ENCODE data around the gene ALDH1B1.
"Not testable (repeated sequence)": the region's sequence is repeated elsewhere in the genome, so short reads cannot be mapped to it uniquely, and the experiment has no call there.

ALDH1B1 gene

DNA sequence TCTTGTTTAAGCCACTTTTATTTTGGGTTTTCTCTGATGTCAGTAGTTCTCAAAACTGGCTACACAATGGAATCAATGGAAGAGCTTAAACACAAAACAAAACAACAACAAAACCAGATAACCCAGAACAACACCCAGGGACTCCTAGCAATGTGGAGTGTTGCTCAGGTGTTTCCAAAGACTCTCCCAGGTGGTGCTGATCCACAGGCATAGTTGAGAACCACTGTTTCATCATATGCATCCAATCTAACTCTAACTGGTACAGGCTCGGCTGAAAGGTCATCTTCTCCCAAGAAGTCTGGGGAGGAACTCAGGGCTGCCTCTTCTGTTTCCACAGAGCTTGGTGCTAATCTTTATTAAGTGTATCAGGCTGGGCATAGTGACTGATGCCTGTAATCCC lies 5.4 kb upstream of the ALDH1B1 start:
- no peak for DNase-seq (ENCODE audit: low read depth in 2 of 2)

DNA sequence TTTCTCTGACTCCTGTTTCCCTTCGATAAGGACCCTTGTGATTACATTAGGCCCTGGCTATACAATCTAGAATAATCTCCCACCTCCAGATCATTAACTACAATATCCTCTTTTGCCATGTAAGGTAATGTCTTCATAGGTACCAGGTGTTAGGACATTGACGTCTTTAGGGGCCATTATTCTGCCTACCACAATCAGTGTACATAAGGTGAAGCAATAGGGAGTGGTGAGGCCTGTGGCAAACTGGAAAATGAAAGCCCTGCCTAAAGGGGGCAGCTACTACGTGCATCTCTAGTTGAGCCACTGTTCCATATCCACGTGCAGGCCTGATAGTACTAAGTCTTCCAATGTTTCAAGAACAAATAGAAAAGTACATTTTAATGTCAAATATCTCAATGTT lies 4.8 kb upstream of the ALDH1B1 start:
- no peak for DNase-seq (ENCODE audit: low read depth in 2 of 2)

DNA sequence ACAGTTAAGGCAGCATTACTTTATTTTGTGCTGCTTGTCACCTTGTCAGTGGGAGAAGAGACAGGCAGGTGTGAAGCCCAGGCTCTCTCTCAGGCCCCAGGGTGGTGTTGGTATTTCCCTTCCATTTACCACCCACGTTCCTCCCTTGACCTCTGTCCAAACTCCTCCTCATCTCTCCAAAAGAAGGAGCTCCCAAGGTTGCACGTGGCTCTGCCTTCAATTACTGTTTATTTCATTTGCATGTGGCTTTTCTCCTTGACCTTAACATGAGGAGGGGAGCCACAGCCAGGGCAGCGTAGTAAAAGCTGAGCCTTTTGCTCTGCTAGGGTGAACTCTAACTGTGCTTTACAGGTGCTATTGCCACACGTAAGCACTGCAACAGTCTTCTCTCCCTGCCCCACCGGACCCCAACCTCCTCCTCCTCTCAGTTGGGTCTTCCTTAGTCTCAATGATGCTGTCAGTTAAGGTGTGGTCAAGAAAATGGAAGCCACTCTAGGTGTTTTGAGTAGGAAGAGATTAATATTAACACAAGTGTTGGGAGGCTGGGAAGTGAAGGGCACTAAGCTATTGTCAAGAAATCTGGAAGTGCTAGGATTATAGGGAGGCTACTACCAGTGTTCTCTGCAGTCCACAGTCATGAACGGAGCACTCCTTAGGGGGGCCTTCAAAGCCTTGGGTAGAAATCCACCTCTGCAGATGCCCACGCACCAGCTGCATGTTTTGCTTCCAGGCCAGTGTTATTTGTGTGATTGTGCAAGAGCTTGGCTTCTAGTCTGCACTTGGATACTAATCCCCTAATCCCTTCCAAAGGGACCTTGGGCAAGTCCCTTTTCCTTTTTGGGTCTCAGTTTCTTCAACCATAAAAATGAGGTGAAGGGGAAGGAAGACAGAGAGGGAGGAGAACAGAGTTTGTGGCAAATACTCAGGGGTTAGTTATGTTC lies 3.9 kb upstream of the ALDH1B1 start:
- DNase-seq (ENCODE audit: low read depth in 2 of 2) = no peak

DNA sequence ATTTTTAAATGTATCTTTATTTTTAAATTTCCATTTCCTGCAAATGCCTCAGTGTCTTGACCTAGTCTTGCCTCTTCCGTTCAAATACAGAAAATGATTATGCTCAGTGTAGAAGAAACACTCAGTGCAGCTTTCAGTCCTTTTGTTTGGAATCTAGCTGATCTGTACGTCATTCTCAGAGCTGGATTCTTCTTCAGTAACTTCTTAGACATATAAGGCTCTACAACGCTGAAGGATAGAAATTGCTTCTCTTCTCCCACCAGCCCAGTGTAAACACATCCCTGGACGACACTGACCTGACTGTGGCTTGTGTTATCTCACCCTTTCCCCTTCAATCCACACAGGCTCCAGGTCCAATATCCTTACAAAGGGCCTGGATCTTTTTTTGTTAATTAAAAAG lies 3.2 kb upstream of the ALDH1B1 start:
- DNase-seq (ENCODE audit: low read depth in 2 of 2) = no peak

DNA sequence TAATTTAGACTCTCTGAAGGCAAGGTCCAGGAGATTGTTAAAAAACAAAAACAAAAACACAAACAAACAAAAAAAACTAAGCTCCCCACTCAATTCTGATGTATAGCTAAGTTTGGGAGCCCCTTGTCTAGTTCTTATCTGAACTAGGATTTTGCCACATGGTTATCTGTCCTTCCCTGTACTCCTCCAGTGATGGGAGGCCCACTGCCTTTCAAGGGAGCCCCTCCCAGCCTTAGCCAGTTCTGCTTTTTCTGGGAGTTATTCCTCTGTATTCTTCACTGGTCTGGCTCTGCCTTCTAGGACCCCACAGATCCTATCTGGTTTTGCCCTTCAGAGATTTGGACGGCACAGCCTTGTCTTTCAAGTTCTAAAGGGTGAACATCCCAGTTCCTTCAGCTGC lies 2.1 kb upstream of the ALDH1B1 start:
- no peak for DNase-seq (ENCODE audit: low read depth in 2 of 2)

DNA sequence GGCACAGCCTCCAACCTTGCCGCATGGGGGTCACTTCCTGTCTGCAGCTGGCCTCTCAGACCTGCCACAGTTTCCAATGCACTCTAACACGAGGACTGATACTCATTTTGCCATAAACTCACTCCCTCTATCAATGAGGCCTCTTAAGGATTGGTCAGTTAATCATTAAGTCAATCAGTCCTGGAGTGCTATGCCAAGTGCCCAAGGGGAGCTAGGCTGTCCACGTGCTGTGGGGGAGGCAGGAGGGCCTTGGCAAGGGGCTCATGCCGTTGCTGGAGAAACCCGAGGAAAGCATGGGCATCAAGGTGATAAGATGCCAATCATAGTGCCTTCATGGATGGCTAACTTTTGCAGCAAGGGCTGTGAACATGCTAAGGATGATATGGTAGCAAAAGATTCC lies 1.7 kb upstream of the ALDH1B1 start:
- no peak for DNase-seq (ENCODE audit: low read depth in 2 of 2)

DNA sequence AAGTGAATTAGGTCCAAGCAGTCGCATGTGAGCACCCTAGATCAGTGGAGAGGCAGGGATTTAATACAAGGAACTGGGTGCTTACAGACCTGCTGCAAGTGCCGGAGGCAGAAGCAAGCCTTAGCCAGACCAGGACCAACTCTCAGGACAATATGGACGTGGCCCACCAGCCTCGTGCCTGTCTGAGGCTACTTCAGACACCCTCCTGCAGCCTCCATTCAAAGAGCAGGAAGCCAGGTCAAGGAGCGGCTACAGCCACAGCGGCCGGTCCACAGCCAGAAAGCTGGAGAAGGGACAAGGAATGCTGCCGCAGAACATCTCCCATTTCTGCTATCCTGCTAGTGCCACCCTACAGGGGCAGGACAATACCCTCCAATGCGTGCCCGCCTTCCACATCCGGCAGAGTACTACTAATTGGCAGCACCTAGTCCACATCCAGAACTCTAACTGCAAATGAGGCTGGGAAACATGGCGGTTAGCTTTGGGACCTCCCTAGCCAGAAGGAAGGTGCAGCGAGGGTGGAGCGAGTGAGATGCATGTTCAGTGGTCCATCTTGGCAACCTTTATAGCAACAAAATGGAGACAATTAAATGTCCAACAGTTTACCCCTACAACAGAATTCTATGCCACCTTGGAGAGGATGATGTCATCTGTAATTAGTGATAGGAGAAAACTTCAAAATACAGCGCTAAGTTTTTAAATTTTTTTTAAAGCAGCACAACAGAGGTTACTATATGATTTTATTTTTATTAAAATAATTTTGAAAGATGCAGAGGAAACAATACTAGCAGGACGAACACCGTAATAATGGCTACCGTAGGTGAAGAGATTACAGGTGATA lies 1.0 kb upstream of the ALDH1B1 start:
- no peak for DNase-seq (ENCODE audit: low read depth in 2 of 2)

DNA sequence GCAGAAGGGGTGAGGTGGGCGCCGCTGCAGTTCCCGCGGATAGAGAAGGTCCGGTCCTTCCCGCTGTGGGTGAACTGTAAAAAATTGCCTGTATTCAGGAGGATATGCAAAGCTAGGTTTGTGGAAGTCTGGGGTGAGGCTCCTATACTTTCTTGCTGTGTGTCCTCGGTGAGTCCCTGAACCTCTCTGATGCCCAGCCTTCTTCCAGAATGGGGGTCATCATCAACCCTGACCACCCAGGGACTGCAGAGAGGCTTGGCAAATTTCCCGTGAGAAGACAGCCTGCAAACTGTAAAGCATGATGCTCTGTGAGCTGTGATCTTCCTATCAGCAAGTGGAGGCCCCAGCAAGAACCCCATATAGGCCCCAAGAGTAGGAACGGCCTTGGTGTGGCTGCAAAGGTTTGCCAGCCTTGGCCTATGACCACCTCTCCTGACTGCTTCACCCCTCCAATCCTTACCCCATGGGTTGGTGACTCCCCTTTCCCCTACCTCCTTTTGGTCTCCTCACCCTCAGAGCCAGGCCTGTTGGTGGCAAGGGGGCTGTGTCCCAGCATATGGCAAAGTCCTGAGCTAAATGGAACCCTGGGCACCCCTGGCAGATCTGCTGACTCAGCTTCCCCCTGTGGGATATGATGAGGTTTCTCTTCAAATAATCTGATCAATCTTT lies 760 bp downstream of the ALDH1B1 start:
- DNase-seq (ENCODE audit: low read depth in 2 of 2) = no peak

DNA sequence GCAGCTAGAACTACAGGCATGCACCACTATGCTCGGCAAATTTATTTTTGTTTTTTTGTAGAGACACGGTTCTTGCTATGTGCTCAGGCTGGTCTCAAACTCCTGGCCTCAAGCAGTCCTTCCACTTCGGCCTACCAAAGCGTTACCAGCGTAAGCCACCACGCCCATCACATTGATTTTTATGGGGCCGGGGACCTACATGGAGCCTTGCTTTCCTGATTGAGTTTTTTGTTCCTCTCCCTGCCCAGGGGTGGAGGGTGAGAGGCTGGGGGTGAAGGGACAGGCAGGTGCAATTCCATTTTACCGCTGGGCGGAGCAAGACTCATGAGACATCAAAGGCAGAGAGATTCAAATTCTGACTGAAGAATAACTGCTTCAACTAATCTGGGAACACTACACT lies 1.9 kb downstream of the ALDH1B1 start:
- DNase-seq (ENCODE audit: low read depth in 2 of 2) = no peak

DNA sequence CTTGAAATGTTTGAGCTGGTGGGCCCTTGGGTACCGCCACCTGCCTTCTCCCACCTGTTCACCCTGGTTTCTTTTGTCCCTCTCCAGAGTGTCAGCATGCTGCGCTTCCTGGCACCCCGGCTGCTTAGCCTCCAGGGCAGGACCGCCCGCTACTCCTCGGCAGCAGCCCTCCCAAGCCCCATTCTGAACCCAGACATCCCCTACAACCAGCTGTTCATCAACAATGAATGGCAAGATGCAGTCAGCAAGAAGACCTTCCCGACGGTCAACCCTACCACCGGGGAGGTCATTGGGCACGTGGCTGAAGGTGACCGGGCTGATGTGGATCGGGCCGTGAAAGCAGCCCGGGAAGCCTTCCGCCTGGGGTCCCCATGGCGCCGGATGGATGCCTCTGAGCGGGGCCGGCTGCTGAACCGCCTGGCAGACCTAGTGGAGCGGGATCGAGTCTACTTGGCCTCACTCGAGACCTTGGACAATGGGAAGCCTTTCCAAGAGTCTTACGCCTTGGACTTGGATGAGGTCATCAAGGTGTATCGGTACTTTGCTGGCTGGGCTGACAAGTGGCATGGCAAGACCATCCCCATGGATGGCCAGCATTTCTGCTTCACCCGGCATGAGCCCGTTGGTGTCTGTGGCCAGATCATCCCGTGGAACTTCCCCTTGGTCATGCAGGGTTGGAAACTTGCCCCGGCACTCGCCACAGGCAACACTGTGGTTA lies 3.3 kb downstream of the ALDH1B1 start:
- no peak for DNase-seq (ENCODE audit: low read depth in 2 of 2)

DNA sequence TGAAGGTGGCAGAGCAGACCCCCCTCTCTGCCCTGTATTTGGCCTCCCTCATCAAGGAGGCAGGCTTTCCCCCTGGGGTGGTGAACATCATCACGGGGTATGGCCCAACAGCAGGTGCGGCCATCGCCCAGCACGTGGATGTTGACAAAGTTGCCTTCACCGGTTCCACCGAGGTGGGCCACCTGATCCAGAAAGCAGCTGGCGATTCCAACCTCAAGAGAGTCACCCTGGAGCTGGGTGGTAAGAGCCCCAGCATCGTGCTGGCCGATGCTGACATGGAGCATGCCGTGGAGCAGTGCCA lies 3.8 kb downstream of the ALDH1B1 start:
- no peak for DNase-seq (ENCODE audit: low read depth in 2 of 2)

DNA sequence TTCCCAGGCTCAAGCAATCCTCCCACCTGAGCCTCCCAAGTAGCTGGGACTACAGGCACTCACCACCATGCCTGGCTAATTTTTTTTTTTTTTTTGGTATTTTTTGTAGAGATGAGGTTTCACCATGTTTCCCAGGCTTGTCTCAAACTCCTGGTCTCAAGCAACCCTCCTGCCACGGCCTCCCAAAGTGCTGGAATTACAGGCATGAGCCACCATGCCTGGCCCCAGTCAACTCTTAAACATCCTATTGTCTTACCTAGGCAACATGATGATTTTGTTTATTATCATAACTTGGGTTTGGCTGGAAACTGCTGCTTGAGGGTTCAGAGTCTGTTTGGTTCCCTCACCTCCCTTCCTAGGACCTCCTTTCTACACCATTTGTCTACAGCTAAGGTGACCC lies 6.7 kb downstream of the ALDH1B1 start:
- DNase-seq (ENCODE audit: low read depth in 2 of 2) = not testable (repeated sequence)

DNA sequence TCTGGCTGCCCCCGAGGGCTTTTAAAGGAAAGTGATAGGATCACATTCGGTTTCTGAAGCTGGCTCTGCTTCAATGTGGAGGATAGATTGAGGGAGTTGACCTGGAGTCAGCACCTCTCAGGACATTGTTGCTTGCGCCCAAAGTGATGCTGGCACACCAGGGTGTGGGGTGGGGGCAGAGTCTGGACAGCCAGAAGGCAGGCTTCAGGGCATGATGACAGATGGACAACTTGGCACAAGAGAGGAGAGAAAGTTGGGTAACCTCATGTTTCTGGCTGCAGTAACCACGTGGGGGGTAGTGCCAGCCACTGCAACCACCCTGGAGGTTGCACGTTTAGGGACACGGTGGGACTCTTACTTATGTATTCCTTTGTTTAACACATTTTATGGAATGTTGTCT lies 9.5 kb downstream of the ALDH1B1 start:
- no peak for DNase-seq (ENCODE audit: low read depth in 2 of 2)

DNA sequence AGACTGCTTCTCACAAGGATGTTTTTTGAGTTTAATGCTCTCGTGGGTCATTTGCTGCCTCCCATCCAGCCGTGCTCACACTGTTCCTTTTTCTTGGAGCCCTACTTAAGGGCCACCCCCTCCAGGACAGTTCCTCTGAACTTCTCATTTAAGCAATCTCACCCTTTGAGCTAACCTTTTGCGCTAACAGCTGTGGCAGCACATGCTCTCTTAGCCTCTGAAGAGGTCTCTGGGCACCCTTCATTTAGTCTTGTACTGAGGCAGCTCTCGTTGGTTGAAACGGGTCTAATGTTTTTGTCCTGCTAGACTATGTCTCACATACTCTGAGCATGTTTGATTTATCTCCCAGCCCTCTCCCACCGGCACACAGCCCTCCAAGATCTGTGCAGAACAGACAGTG lies 11.8 kb downstream of the ALDH1B1 start:
- DNase-seq (ENCODE audit: low read depth in 2 of 2) = no peak

DNA sequence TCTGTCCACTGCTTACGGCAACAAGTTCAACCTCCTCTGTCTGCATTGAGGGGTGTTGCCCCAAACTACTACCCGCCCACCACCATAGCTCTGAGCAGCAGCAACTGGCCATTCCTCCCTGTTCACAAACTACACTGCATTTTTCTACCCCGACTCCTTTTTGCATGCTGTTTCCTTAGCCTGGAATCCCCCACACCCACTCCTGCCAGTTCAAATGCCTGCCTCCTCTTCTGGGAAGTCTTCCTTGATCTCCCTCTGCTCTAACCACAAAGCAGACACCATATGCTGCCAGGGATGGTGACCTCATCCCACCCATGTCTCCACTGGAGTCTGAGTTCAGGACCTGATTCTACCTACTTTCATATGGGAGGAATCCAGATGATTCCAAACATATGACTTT lies 13.3 kb downstream of the ALDH1B1 start:
- DNase-seq (ENCODE audit: low read depth in 2 of 2) = no peak

DNA sequence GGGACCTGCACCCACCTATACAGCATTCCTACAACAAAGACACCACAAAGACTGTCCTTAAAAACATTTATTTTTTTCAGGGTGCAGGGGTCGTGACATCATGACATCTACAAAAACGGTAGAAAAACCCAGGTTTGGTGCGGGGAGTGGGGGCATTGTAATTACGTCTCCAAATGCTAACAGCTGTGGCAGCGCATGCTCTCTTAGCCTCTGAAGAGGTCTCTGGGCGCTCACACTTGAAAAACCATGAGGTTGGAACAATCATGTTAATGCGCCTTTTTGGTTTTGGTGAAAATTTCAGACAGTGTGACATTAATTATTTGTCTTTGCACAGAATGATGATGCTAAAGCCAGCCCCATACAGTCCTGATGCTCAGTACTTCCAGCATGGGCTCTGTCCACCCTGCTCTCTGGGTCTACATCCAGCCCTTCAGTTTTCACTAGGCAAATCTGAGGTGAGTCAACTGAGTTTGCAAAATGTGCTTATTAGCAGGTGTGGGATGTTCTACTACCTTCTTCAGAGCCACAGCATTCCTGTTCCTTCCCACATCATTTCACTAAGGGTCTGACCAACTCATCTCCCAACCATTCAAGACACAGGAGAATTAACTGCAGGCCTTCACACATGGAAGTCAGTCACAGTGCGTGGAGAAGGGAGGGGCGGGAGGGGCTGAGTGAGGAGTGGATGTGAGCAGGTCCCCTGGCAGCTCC lies 14.1 kb downstream of the ALDH1B1 start:
- DNase-seq (ENCODE audit: low read depth in 2 of 2) = no peak

DNA sequence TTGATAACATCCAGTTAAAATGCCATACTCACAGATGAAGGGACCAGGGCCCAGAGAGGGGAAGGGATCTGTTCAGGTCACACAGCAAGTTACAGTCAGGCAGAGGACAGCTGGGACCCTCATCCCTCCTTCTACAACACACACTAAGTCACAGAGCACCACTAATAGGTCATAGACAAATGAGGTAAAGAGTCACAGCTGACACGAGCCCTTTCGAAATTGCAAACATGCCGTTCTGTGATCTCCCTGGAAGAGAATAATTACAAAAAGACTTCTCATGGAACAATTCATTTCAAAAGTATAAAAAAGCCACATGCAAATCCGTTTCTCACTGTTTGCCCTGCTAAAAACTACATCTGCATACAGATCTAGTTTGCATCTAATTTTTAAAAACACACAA lies 16.2 kb downstream of the ALDH1B1 start:
- no peak for DNase-seq (ENCODE audit: low read depth in 2 of 2)

DNA sequence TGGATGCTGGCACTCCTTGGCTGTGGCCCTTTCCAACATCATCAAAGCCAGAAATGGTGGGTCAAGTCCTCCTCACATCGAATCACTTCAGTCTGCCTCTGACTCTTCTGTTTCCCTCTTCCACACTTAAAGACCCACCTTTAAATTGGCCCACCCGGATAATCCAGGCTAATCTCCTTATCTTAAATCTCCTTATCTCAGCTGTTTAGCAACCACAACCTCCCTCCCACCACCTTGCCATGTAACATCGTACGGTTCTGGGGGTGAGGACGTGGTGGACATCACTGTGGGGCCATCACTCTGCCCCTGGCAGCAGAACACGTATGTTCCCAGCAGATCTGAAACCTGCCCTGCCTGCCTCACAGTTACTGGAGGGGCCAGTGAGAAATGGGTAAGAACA lies 20.2 kb downstream of the ALDH1B1 start:
- no peak for DNase-seq (ENCODE audit: low read depth in 2 of 2)

DNA sequence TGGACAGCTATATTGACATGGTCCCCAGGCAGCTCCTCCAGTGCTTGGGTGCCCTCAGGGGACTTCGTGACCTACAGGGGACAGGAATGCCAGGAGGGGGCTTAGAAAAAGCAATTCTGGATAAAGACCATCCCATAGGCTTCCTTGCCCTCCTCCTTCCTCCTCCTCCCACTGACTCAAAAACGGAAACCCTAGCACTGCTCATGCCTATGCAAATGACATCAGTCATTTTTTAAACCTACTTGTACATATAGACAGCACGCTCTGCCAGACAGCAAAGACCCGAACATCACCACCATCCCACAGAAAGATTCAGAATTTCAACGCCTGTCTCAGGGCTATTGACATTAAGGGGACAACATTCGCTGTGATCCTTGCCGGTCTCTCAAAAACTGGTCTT lies 20.8 kb downstream of the ALDH1B1 start:
- no peak for DNase-seq (ENCODE audit: low read depth in 2 of 2)

DNA sequence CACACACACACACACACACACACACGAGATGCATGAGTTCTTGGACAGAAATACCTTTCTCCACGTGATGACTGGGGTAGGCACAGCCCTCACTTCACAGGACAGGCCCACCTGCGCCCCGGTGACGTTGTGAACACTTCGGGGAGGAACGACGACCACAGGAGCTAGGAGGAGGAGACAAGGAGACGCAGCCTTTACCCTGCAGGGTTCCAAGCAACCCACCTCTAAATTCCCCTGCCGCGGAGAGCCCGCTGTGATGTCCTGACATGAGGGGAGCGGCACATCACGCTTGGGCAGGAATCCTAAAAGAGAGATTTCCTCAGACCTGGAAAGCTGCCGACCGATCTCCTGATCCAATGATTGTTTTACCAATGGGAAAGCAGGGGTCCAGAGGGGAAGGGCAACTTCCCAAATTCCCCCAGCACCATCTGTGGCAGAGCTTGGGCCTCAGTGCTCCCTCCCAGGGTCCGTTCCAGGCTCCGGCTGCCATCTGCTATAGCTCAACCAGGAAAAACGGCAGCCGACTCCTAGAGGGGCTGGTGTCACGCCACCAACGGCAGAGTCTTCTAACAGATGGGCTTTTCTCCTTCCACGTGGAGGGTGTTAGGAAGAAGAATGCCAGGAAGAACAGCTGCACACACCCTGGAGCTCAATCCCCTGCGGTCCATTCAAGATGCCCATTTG lies 21.7 kb downstream of the ALDH1B1 start:
- DNase-seq (ENCODE audit: low read depth in 2 of 2) = no peak

DNA sequence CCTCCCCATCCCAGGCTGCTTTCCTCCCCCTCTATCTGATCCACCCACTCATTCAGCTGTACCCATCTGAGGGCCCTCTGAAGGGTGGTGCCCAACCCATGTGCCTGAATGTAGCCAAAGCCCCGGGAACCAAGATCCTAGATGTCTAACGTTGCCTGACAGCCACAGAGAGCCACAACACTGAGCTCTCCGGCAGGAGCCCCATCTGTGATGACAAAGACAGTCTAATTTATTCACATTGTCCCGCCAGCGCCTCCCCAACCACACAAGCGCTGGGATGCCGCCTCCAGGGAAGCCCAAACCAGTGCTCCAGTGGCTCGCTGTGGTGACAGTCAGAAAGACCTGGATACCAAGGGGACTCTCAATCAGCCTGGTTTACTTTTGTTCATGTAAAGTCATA lies 23.4 kb downstream of the ALDH1B1 start:
- DNase-seq (ENCODE audit: low read depth in 2 of 2) = no peak

Measured in stimulated activated CD8-positive, alpha-beta memory T cell treated with anti-CD3 and anti-CD28 coated beads, Interleukin-15, amount 100 ng/mL, for 4 hours (primary cell).